Measurements from ENCODE around the gene CDC16. TPM values are rescaled to one million over a fixed set of nuclear protein-coding genes. Genes with fewer than 3 reads are reported as not detected.

CDC16 gene
- total and polyA plus RNA-seq, 2 of the 13 experiments (the other 11 are each of a cell fraction or from before 2014, with no cell fraction given) = 24.2 to 60.9 TPM

DNA sequence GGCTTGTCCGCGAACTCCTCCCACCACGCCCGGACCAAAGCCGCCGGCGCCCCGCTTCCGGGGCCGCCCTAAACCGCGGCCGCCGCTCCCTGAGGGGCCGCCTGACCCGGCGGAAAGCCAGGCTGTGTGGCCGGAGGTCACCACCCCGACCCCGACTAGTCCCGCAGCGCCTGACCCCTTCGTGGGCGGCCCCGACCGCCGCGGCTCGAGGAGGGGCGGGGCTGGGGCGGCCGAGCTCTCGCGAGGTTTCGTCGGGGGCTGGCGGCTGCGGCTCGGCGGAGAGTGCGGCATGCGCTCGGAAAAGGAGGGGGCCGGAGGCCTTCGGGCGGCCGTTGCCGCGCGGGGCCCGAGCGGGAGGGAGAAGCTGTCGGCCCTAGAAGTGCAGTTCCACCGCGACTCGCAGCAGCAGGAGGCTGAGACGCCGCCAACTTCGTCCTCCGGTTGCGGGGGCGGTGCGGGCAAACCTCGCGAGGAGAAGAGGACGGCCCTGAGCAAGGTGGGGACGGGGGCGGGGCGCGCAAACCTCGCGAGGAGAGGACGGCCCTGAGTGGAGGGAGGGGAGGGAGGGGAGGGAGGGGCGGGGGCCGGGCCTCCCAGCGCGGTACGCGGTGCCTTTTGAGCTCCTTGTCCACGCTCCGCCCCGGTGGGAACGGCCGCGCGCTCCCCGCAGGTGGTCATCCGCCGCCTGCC lies 46.8 kb downstream of the CDC16 start, which contains the start of gene UPF3A (continued):
- TF ChIP-seq, protein P1, sequence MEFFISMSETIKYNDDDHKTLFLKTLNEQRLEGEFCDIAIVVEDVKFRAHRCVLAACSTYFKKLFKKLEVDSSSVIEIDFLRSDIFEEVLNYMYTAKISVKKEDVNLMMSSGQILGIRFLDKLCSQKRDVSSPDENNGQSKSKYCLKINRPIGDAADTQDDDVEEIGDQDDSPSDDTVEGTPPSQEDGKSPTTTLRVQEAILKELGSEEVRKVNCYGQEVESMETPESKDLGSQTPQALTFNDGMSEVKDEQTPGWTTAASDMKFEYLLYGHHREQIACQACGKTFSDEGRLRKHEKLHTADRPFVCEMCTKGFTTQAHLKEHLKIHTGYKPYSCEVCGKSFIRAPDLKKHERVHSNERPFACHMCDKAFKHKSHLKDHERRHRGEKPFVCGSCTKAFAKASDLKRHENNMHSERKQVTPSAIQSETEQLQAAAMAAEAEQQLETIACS (CRISPR knock-in tag; IDR thresholded peaks at IDR 0.05) = 0 out of 2 replicates have a peak, but pooled peaks have one; percentile 12
- peak; percentile 73; the same call in 1 of the 3 replicates for TF ChIP-seq MXI1 (IDR thresholded peaks at IDR 0.05; ENCODE audit: borderline replicate concordance, low read depth, low read length)
- TF ChIP-seq POLR2G (IDR thresholded peaks at IDR 0.05; ENCODE audit: low read depth, low read length) = peak; percentile 93
- TF ChIP-seq, protein P2, sequence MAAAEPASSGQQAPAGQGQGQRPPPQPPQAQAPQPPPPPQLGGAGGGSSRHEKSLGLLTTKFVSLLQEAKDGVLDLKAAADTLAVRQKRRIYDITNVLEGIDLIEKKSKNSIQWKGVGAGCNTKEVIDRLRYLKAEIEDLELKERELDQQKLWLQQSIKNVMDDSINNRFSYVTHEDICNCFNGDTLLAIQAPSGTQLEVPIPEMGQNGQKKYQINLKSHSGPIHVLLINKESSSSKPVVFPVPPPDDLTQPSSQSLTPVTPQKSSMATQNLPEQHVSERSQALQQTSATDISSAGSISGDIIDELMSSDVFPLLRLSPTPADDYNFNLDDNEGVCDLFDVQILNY (CRISPR knock-in tag; conservative IDR thresholded peaks at IDR 0.05) = no peak
- TF ChIP-seq ZSCAN21 (CRISPR knock-in tag; IDR thresholded peaks at IDR 0.05; ENCODE audit: borderline replicate concordance) = no peak; the same call in 1 of the 2 replicates
- TF ChIP-seq, protein P3, sequence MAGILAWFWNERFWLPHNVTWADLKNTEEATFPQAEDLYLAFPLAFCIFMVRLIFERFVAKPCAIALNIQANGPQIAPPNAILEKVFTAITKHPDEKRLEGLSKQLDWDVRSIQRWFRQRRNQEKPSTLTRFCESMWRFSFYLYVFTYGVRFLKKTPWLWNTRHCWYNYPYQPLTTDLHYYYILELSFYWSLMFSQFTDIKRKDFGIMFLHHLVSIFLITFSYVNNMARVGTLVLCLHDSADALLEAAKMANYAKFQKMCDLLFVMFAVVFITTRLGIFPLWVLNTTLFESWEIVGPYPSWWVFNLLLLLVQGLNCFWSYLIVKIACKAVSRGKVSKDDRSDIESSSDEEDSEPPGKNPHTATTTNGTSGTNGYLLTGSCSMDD (CRISPR knock-in tag; IDR thresholded peaks at IDR 0.05) = 0 out of 2 replicates have a peak, but pooled peaks have one; percentile 7
- TF ChIP-seq, protein P4, sequence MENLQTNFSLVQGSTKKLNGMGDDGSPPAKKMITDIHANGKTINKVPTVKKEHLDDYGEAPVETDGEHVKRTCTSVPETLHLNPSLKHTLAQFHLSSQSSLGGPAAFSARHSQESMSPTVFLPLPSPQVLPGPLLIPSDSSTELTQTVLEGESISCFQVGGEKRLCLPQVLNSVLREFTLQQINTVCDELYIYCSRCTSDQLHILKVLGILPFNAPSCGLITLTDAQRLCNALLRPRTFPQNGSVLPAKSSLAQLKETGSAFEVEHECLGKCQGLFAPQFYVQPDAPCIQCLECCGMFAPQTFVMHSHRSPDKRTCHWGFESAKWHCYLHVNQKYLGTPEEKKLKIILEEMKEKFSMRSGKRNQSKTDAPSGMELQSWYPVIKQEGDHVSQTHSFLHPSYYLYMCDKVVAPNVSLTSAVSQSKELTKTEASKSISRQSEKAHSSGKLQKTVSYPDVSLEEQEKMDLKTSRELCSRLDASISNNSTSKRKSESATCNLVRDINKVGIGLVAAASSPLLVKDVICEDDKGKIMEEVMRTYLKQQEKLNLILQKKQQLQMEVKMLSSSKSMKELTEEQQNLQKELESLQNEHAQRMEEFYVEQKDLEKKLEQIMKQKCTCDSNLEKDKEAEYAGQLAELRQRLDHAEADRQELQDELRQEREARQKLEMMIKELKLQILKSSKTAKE (CRISPR knock-in tag; IDR thresholded peaks at IDR 0.05; ENCODE audit: borderline replicate concordance) = peak; percentile 74; the same call in 1 of the 2 replicates
- TF ChIP-seq SMAD3 (CRISPR knock-in tag; IDR thresholded peaks at IDR 0.05) = no peak; the same call in 1 of the 2 replicates
- TF ChIP-seq ZNF570 (CRISPR knock-in tag; IDR thresholded peaks at IDR 0.05; ENCODE audit: borderline replicate concordance) = no peak
- 0 out of 2 replicates have a peak, but pooled peaks have one; percentile 53 for TF ChIP-seq ZNF138 (CRISPR knock-in tag; IDR thresholded peaks at IDR 0.05; ENCODE audit: low read depth)
- TF ChIP-seq, protein P5, sequence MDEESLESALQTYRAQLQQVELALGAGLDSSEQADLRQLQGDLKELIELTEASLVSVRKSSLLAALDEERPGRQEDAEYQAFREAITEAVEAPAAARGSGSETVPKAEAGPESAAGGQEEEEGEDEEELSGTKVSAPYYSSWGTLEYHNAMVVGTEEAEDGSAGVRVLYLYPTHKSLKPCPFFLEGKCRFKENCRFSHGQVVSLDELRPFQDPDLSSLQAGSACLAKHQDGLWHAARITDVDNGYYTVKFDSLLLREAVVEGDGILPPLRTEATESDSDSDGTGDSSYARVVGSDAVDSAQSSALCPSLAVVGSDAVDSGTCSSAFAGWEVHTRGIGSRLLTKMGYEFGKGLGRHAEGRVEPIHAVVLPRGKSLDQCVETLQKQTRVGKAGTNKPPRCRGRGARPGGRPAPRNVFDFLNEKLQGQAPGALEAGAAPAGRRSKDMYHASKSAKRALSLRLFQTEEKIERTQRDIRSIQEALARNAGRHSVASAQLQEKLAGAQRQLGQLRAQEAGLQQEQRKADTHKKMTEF (CRISPR knock-in tag; IDR thresholded peaks at IDR 0.05) = 0 out of 2 replicates have a peak, but pooled peaks have one; percentile 19
- TF ChIP-seq ZKSCAN1 (IDR thresholded peaks at IDR 0.05; ENCODE audit: low read length) = no peak
- no peak for TF ChIP-seq RORA (CRISPR knock-in tag; IDR thresholded peaks at IDR 0.05)
- 0 out of 2 replicates have a peak, but pooled peaks have one; percentile 56 for TF ChIP-seq ZNF670 (CRISPR knock-in tag; IDR thresholded peaks at IDR 0.05; ENCODE audit: borderline replicate concordance)
- peak; percentile 80 for TF ChIP-seq TAF1 (CRISPR knock-in tag; IDR thresholded peaks at IDR 0.05)
- TF ChIP-seq ZNF354B (CRISPR knock-in tag; IDR thresholded peaks at IDR 0.05) = 0 out of 2 replicates have a peak, but pooled peaks have one; percentile 73
